Measurements from ENCODE around the gene TOMM7. TPM values are rescaled to one million over a fixed set of nuclear protein-coding genes. Genes with fewer than 3 reads are reported as not detected.

TOMM7 gene
- polyA plus RNA-seq, 1 donor (not counting 4 experiments of a cell fraction or from before 2014, with no cell fraction given): 1,291 TPM

DNA sequence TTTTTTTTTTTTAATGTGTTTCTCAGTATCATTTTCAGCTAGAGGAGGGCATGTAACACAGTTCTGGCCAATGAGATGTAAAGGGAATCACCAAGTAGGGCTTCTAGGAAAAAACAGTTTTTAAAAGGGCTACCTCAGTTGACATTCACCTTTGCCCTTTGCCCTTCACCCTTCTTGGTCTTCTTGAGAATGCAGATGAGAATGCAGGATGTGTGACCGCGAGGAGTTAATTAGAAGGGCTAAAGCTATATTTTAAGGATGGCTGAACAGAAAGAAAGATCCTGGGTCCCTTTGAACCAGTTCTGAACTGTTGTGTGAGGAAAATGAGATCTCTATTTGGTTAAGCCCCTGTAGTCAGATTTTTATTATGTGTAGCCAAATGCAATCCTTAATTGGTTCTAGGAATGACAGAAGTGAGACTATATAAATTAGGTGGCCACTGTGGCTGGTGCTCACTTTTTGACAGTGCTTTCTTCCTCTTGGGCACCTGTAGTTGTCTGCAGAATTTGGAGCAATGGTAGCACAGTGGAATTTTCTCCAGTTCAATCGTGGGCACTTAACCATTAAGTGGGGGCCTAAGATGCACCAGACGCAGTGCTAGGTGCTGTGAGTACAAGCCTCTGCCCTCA lies 21.1 kb upstream of the TOMM7 start:
- no peak overlapping the region for H3K27ac ChIP-seq (ENCODE audit: control insufficient read depth, insufficient read depth, low read length)
- H3K9ac ChIP-seq (ENCODE audit: control insufficient read depth, extremely low read depth, insufficient read depth, low read length): no peak overlapping the region
- FAIRE-seq: no peak
- H3K9me1 ChIP-seq (ENCODE audit: control insufficient read depth, extremely low read depth, insufficient read depth, low read length): no peaks in the 10 kb centered on the region
- TF ChIP-seq EZH2 (IDR thresholded peaks at IDR 0.05; ENCODE audit: low read length): no peak
- TF ChIP-seq, protein P1, sequence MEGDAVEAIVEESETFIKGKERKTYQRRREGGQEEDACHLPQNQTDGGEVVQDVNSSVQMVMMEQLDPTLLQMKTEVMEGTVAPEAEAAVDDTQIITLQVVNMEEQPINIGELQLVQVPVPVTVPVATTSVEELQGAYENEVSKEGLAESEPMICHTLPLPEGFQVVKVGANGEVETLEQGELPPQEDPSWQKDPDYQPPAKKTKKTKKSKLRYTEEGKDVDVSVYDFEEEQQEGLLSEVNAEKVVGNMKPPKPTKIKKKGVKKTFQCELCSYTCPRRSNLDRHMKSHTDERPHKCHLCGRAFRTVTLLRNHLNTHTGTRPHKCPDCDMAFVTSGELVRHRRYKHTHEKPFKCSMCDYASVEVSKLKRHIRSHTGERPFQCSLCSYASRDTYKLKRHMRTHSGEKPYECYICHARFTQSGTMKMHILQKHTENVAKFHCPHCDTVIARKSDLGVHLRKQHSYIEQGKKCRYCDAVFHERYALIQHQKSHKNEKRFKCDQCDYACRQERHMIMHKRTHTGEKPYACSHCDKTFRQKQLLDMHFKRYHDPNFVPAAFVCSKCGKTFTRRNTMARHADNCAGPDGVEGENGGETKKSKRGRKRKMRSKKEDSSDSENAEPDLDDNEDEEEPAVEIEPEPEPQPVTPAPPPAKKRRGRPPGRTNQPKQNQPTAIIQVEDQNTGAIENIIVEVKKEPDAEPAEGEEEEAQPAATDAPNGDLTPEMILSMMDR (optimal IDR thresholded peaks at IDR 0.05 in 1 of 3, IDR thresholded peaks at IDR 0.05 in 1 of 3, conservative IDR thresholded peaks at IDR 0.05 in 1 of 3; ENCODE audit: extremely low read depth in 1 of 3, insufficient read depth in 2 of 3, low read length in 3 of 3): no peak
- H4K20me1 ChIP-seq (ENCODE audit: control insufficient read depth, extremely low read depth, insufficient read depth, low read length): no peaks in the 10 kb centered on the region
- no peak overlapping the region for H2AFZ ChIP-seq (ENCODE audit: control insufficient read depth, low read length)
- dilution Hi-C loops (cut with MboI; ENCODE audit: extremely low pct_ligation_motif_present, low sequenced_read_pairs): no loop called here
- no peak for DNase-seq (ENCODE audit: low read depth, low spot score)
- no peak overlapping the region for H3K4me3 ChIP-seq (ENCODE audit: control insufficient read depth in 2 of 3, extremely low read depth in 1 of 3, insufficient read depth in 2 of 3, low read depth in 1 of 3, low read length in 3 of 3)
- no peaks in the 10 kb centered on the region for H3K27me3 ChIP-seq (ENCODE audit: control insufficient read depth, extremely low read depth, insufficient read depth, low read length)
- H3K4me2 ChIP-seq (ENCODE audit: control insufficient read depth, extremely low read depth, insufficient read depth, low read depth, low read length): no peak overlapping the region
- H3K9me3 ChIP-seq (ENCODE audit: control insufficient read depth, low read depth, low read length): no peaks in the 10 kb centered on the region
- no peaks in the 10 kb centered on the region for H3K4me1 ChIP-seq (ENCODE audit: control insufficient read depth, extremely low read depth, insufficient read depth, low read length)
- no peaks in the 10 kb centered on the region for H3K36me3 ChIP-seq (ENCODE audit: control insufficient read depth in 2 of 2, extremely low read depth in 1 of 2, insufficient read depth in 2 of 2, low read length in 2 of 2)
- no peaks in the 10 kb centered on the region for H3K79me2 ChIP-seq (ENCODE audit: control insufficient read depth, insufficient read depth, low read length)

DNA sequence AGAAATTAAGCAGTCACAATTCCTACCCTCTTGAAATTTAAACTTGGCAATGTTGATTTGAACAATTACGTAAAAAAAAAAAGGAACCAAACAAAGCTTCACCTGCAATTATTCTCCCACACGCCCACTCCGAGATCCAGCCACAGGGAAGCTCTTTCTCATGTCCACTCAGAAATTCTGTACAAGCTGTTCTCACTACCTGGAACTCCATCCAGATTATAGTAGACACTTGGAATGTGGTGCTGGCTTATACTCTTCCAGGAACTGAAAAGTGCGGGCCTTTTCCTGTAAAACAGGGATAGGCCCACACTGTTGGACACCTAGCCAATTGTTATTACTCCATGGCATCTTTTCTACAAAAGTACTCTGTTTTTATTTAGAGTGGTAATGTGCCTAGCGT lies 20.3 kb upstream of the TOMM7 start:
- no peak for DNase-seq (ENCODE audit: low read depth, low spot score)
- dilution Hi-C loops (cut with MboI; ENCODE audit: extremely low pct_ligation_motif_present, low sequenced_read_pairs): no loop called here
- H3K9ac ChIP-seq (ENCODE audit: control insufficient read depth, extremely low read depth, insufficient read depth, low read length): no peak overlapping the region
- no peaks in the 10 kb centered on the region for H3K9me3 ChIP-seq (ENCODE audit: control insufficient read depth, low read depth, low read length)
- no peaks in the 10 kb centered on the region for H3K36me3 ChIP-seq (ENCODE audit: control insufficient read depth in 2 of 2, extremely low read depth in 1 of 2, insufficient read depth in 2 of 2, low read length in 2 of 2)
- H3K9me1 ChIP-seq (ENCODE audit: control insufficient read depth, extremely low read depth, insufficient read depth, low read length): no peaks in the 10 kb centered on the region
- H3K4me1 ChIP-seq (ENCODE audit: control insufficient read depth, extremely low read depth, insufficient read depth, low read length): no peaks in the 10 kb centered on the region
- H3K79me2 ChIP-seq (ENCODE audit: control insufficient read depth, insufficient read depth, low read length): no peaks in the 10 kb centered on the region
- TF ChIP-seq, protein P1 (optimal IDR thresholded peaks at IDR 0.05 in 1 of 3, IDR thresholded peaks at IDR 0.05 in 1 of 3, conservative IDR thresholded peaks at IDR 0.05 in 1 of 3; ENCODE audit: extremely low read depth in 1 of 3, insufficient read depth in 2 of 3, low read length in 3 of 3): no peak
- no peak for TF ChIP-seq EZH2 (IDR thresholded peaks at IDR 0.05; ENCODE audit: low read length)
- no peak overlapping the region for H2AFZ ChIP-seq (ENCODE audit: control insufficient read depth, low read length)
- no peak overlapping the region for H3K4me2 ChIP-seq (ENCODE audit: control insufficient read depth, extremely low read depth, insufficient read depth, low read depth, low read length)
- H4K20me1 ChIP-seq (ENCODE audit: control insufficient read depth, extremely low read depth, insufficient read depth, low read length): no peaks in the 10 kb centered on the region
- H3K4me3 ChIP-seq (ENCODE audit: control insufficient read depth in 2 of 3, extremely low read depth in 1 of 3, insufficient read depth in 2 of 3, low read depth in 1 of 3, low read length in 3 of 3): no peak overlapping the region
- FAIRE-seq: no peak
- H3K27me3 ChIP-seq (ENCODE audit: control insufficient read depth, extremely low read depth, insufficient read depth, low read length): no peaks in the 10 kb centered on the region
- no peak overlapping the region for H3K27ac ChIP-seq (ENCODE audit: control insufficient read depth, insufficient read depth, low read length)
